ENCODE measurements around the gene DGKH. TPM values are rescaled to one million over a fixed set of nuclear protein-coding genes. Genes with fewer than 3 reads are reported as not detected.

The DGKH gene
- total and polyA plus RNA-seq, 9 donors: 2.1 to 14.1 (median 9.3) TPM

GRCh38 chr13:42073683-42074082 lies 25.2 kb downstream of the DGKH start:
- DNase-seq: no peak
- 81 to 85% (median 83%) methylated on average over 3 of the region's 3 CpGs for whole genome bisulfite sequencing, 3 donors
- H3K4me1 ChIP-seq (ENCODE audit: insufficient read depth): peaks cover 2% of the 10 kb centered on the region
- H3K9me3 ChIP-seq: no peaks in the 10 kb centered on the region
- TF ChIP-seq, protein P1, sequence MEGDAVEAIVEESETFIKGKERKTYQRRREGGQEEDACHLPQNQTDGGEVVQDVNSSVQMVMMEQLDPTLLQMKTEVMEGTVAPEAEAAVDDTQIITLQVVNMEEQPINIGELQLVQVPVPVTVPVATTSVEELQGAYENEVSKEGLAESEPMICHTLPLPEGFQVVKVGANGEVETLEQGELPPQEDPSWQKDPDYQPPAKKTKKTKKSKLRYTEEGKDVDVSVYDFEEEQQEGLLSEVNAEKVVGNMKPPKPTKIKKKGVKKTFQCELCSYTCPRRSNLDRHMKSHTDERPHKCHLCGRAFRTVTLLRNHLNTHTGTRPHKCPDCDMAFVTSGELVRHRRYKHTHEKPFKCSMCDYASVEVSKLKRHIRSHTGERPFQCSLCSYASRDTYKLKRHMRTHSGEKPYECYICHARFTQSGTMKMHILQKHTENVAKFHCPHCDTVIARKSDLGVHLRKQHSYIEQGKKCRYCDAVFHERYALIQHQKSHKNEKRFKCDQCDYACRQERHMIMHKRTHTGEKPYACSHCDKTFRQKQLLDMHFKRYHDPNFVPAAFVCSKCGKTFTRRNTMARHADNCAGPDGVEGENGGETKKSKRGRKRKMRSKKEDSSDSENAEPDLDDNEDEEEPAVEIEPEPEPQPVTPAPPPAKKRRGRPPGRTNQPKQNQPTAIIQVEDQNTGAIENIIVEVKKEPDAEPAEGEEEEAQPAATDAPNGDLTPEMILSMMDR (IDR thresholded peaks at IDR 0.05): no peak
- TF ChIP-seq POLR2A (IDR thresholded peaks at IDR 0.05) (no peak), EP300 (IDR thresholded peaks at IDR 0.05) (no peak)
- H3K36me3 ChIP-seq: no peaks in the 10 kb centered on the region
- no peak overlapping the region for H3K4me3 ChIP-seq
- H3K27me3 ChIP-seq: no peaks in the 10 kb centered on the region
- H3K27ac ChIP-seq: no peak overlapping the region
- intact Hi-C loops (cut with DNase I): no loop called here

GRCh38 chr13:42075517-42075916 lies 27.1 kb downstream of the DGKH start:
- H3K4me1 ChIP-seq (ENCODE audit: insufficient read depth): peaks cover 2% of the 10 kb centered on the region
- no peak overlapping the region for H3K27ac ChIP-seq
- intact Hi-C loops (cut with DNase I): no loop called here
- TF ChIP-seq, protein P1 (IDR thresholded peaks at IDR 0.05): no peak
- no peak for TF ChIP-seq POLR2A (IDR thresholded peaks at IDR 0.05)
- no peak for TF ChIP-seq EP300 (IDR thresholded peaks at IDR 0.05)
- no peak overlapping the region for H3K4me3 ChIP-seq
- H3K9me3 ChIP-seq: no peaks in the 10 kb centered on the region
- no peaks in the 10 kb centered on the region for H3K36me3 ChIP-seq
- no peak for DNase-seq
- no peaks in the 10 kb centered on the region for H3K27me3 ChIP-seq

- Histone ChIP-seq H3K36me3 (no peaks in the 10 kb centered on the region), H3K4me1 (ENCODE audit: insufficient read depth) (peaks cover 2% of the 10 kb centered on the region), H3K27ac (no peak overlapping the region), H3K9me3 (no peaks in the 10 kb centered on the region), H3K27me3 (no peaks in the 10 kb centered on the region), H3K4me3 (no peak overlapping the region)
- intact Hi-C loops (cut with DNase I): no loop called here
- DNase-seq: no peak
- 29 to 44% (median 37%) methylated on average over 3 of the region's 3 CpGs for WGBS, 3 donors
- TF ChIP-seq, protein P1 (IDR thresholded peaks at IDR 0.05): no peak
- TF ChIP-seq EP300 (IDR thresholded peaks at IDR 0.05): no peak
- no peak for TF ChIP-seq POLR2A (IDR thresholded peaks at IDR 0.05)
These were observed 27.9 kb downstream of the DGKH start for GRCh38 chr13:42076309-42076713.

GRCh38 chr13:42078128-42078808 lies 29.8 kb downstream of the DGKH start:
- TF ChIP-seq, protein P1 (IDR thresholded peaks at IDR 0.05): no peak
- TF ChIP-seq EP300 (IDR thresholded peaks at IDR 0.05) (no peak), POLR2A (IDR thresholded peaks at IDR 0.05) (no peak)
- intact Hi-C loops (cut with DNase I): no loop called here
- H3K27ac ChIP-seq: no peak overlapping the region
- no peaks in the 10 kb centered on the region for H3K27me3 ChIP-seq
- DNase-seq: no peak
- H3K4me3 ChIP-seq: no peak overlapping the region
- 80 to 86% (median 86%) methylated on average over 5 of the region's 5 CpGs for WGBS, 3 donors
- no peaks in the 10 kb centered on the region for H3K9me3 ChIP-seq
- H3K4me1 ChIP-seq (ENCODE audit: insufficient read depth): peaks cover 2% of the 10 kb centered on the region
- H3K36me3 ChIP-seq: no peaks in the 10 kb centered on the region

Data from ovary (tissue), 9 donors.